AG04449 (cell line): Measurements from ENCODE around the gene TEX48.

Source experiments
- CTCF ChIA-PET: fragments of 350-600 bp; formaldehyde crosslinking; extraction: SDS; loops from one replicate; lab custom pipeline; 2021; ENCODE audit warnings: antibody characterized with exemption; lab: Yijun Ruan, JAX
- POLR2A ChIA-PET: fragments of 400-600, 350-600 bp; formaldehyde crosslinking; extraction: SDS; loops from one replicate; lab custom pipeline; 2020; ENCODE audit warnings: antibody characterized with exemption, inconsistent platforms; lab: Yijun Ruan, JAX
- DNase-seq: peaks from one replicate; pipeline ENCODE4 v3.0.0-alpha.2; 2010; ENCODE audit warnings: low read depth, low spot score
- H3K4me3 ChIP-seq: 2 replicates; pipeline ENCODE4 v1.5.1; 2011; ENCODE audit warnings: low read depth, mild to moderate bottlenecking, control low read depth, low read length
- TF ChIP-seq, protein P1 (sequence below): IDR thresholded peaks from one replicate; pipeline ENCODE4 v1.5.1; 2011; ENCODE audit warnings: mild to moderate bottlenecking, moderate library complexity, low read length, control low read depth, inconsistent platforms; ENCODE audit not compliant: insufficient read depth; ENCODE audit errors: missing control alignments

TEX48 gene, protein sequence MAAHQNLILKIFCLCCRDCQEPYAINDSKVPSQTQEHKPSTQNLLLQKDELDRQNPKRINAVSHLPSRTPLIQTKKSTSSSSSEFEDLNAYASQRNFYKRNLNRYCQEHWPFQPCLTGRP

DNA sequence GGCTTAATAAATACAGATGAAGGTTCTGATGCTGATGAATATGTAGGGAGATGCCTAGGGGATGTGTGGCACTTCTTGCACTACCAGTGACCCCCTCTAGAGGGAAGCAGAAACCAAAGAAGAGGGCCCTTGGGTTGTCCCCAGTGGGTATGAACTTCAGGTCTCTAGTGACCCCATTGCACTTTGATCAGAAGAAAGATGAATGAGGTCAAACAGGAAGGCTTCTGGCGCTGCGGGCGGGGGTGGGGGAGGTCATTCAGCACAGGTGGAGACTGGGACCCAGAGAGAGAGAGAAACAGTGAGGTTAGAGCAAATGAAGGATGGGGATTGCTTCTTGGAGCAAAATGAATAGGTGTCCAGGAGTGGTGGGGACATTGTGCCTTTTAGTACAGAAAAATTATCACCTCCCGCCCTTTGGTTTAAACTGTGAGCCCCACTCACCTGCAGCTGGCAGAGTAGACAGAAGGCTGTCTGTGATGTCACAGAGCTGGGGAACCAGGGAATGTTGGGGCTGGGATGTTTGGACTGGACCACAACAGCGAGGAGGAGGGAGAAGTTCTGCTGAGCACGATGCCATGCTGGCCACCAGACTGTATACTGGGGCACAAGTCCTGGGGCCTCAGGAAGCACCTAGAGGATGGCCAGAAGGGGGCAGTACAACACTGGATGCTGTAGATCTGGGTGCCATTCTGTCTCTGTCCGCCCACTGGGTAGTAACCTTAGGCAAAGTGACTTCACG lies at the start of gene TEX48:
Gene TEX48, minus strand, starts transcription at position 599 of the 739 bp plus-strand sequence. CDS start 10,469 bp downstream, outside the sequence.
- no peak within 1 kb of the TSS for H3K4me3 ChIP-seq
- ChIA-PET CTCF (interaction anchor here (0.6 to 11.2 kb wide), 47 partner anchors 7 to 529 kb away, joined by 3 to 333 read pairs (median 4); partner anchors contain the start of gene AKNA), POLR2A (no interaction called here)
- TF ChIP-seq, protein P1, sequence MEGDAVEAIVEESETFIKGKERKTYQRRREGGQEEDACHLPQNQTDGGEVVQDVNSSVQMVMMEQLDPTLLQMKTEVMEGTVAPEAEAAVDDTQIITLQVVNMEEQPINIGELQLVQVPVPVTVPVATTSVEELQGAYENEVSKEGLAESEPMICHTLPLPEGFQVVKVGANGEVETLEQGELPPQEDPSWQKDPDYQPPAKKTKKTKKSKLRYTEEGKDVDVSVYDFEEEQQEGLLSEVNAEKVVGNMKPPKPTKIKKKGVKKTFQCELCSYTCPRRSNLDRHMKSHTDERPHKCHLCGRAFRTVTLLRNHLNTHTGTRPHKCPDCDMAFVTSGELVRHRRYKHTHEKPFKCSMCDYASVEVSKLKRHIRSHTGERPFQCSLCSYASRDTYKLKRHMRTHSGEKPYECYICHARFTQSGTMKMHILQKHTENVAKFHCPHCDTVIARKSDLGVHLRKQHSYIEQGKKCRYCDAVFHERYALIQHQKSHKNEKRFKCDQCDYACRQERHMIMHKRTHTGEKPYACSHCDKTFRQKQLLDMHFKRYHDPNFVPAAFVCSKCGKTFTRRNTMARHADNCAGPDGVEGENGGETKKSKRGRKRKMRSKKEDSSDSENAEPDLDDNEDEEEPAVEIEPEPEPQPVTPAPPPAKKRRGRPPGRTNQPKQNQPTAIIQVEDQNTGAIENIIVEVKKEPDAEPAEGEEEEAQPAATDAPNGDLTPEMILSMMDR: peak; percentile 74
- DNase-seq: no peak

DNA sequence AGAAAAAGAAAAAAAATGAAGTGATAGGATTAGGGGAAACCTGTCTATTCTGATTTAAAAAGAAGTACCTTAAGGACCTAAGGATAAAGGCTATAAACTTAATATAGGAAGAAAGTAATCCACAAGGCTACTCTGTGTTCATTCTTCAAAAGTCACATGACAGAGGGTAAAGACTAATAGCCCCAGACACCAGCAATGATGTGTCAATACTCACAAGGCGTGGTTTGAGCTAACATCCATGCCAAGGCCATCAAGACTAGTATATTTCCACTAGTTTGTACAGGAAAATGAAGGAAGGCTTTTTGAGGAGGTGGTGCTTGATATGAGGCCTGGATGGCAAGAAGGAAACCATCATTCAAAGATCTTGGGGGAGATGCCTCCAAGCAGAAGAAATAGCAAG lies 49.7 kb upstream of the TEX48 start:
- TF ChIP-seq, protein P1: no peak
- POLR2A ChIA-PET: no interaction called here
- H3K4me3 ChIP-seq: no peak overlapping the region
- CTCF ChIA-PET: interaction anchor here (1.0 to 17.4 kb wide), 2 partner anchors 178 to 284 kb away, joined by 3 to 578 read pairs; no protein-coding TSS in a partner anchor
- no peak for DNase-seq

DNA sequence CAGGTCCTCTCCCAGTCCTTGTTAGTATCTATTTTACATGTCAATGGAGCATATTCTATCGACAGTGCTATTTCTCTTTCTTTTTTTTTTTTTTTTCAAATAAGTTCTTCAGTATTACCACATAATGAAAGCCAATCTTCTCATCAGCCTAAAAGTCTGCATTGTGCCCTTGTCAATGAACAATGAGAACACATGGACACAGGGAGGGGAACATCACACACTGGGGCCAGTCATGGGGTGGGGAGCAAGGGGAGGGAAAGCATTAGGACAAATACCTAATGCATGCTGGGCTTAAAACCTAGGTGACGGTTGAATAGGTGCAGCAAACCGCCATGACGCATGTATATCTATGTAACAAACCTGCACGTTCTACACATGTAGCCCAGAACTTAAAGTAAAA lies 47.7 kb upstream of the TEX48 start:
- TF ChIP-seq, protein P1: no peak
- ChIA-PET CTCF (interaction anchor here (0.8 kb wide), 1 partner anchor 172 kb away, joined by 3 read pairs; no protein-coding TSS in a partner anchor), POLR2A (no interaction called here)
- no peak overlapping the region for H3K4me3 ChIP-seq
- no peak for DNase-seq

DNA sequence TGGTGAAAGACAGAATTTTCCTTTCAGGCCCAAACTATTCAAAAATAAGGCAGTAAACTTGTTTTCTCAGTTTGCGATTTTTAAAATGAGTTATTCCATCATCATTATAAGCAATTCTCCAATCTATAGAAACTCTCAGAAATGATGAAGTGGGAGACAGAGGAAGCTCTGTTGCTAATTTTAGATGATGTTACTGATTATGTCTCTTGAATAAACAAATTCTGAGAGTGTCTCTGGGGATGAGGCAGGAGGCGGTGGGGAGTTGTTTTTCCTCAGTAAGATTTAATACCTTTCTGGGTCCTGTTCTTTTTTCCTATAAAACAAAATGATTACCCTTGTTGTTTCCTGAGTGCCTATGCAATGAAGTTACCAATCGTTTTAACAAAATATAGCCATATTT lies 43.9 kb upstream of the TEX48 start:
- H3K4me3 ChIP-seq: no peak overlapping the region
- ChIA-PET CTCF (interaction anchor here (1.7 to 7.2 kb wide), 4 partner anchors 44 to 321 kb away, joined by 5 to 44 read pairs (median 14); partner anchors contain the start of gene TEX48), POLR2A (no interaction called here)
- DNase-seq: no peak
- TF ChIP-seq, protein P1: no peak

DNA sequence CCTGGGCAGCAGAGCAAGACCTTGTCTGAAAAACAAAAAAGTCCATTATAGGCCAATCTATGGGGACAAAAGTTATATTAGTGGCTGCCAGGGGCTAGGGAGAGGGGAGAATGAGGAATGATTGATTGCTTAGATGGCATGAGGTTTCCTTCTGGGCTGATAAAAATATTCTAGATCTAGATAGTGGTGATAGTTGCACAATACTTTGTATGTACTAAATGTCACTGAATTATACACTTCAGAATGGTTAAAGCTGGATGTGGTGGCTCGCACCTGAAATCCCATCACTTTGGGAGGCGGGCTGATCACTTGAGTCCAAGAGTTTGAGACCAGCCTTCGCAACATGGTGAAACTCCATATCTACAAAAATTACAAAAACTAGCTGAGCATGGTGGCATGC lies 42.8 kb upstream of the TEX48 start:
- no peak for DNase-seq
- TF ChIP-seq, protein P1: no peak
- ChIA-PET CTCF (interaction anchor here (0.7 to 7.2 kb wide), 11 partner anchors 9 to 319 kb away, joined by 3 to 44 read pairs (median 5); partner anchors contain the start of gene TEX48), POLR2A (no interaction called here)
- no peak overlapping the region for H3K4me3 ChIP-seq

DNA sequence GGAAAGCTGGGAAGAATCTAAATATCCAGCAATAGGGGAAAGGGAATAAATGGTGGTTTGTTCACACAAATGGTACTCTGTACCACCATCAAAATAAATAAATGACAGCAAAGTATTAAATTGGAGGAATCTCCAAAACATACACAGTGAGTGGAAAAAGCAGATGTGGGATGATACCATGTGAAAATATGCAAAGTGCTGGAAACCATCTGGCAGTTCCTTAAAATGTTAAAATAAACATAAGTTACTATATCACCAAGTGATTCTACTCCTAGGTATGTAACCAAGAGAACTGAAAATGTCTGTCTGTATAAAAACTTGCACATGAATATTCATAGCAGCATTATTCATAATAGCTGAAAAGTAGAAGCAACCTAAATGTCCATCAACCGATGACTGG lies 41.9 kb upstream of the TEX48 start:
- ChIA-PET POLR2A (interaction anchor here (0.9 to 1.0 kb wide), 2 partner anchors 33 to 284 kb away, joined by 3 read pairs; no protein-coding TSS in a partner anchor), CTCF (interaction anchor here (0.7 to 7.2 kb wide), 11 partner anchors 9 to 291 kb away, joined by 3 to 44 read pairs (median 4); partner anchors contain the start of gene TEX48)
- TF ChIP-seq, protein P1: no peak
- no peak overlapping the region for H3K4me3 ChIP-seq
- no peak for DNase-seq
